Memory B cell (primary cell): ENCODE measurements around the gene RAB17.
"Not testable (repeated sequence)": the region's sequence is repeated elsewhere in the genome, so short reads cannot be mapped to it uniquely, and the experiment has no call there.

Experiments used
- ATAC-seq: fragments of 150-1000 bp; cut with Tn5 transposase; 2 replicates; pipeline ENCODE4 v1.10.0; 2021; ENCODE audit warnings: low read depth, mild to moderate bottlenecking, moderate library complexity
- DNase-seq, 2 donors: peaks; one replicate each; pipeline ENCODE4 v3.0.0; 2022; ENCODE audit warnings: low spot score in 2 of 2
- H3K27ac Mint-ChIP-seq: one replicate; pipeline ENCODE4 v1.8.0; 2022; ENCODE audit warnings: mild to moderate bottlenecking, moderate library complexity, mixed read lengths
- H3K27me3 Mint-ChIP-seq: one replicate; pipeline ENCODE4 v1.8.0; 2022; ENCODE audit warnings: mixed read lengths
- H3K36me3 Mint-ChIP-seq: one replicate; pipeline ENCODE4 v1.8.0; 2022; ENCODE audit warnings: mild to moderate bottlenecking, mixed read lengths
- H3K4me1 Mint-ChIP-seq: one replicate; pipeline ENCODE4 v1.8.0; 2022; ENCODE audit warnings: mixed read lengths
- H3K4me3 Mint-ChIP-seq: one replicate; pipeline ENCODE4 v1.8.0; 2022; ENCODE audit warnings: mild to moderate bottlenecking, moderate library complexity, mixed read lengths
- H3K9me3 Mint-ChIP-seq: one replicate; pipeline ENCODE4 v1.8.0; 2022; ENCODE audit warnings: mixed read lengths

RAB17 gene

DNA sequence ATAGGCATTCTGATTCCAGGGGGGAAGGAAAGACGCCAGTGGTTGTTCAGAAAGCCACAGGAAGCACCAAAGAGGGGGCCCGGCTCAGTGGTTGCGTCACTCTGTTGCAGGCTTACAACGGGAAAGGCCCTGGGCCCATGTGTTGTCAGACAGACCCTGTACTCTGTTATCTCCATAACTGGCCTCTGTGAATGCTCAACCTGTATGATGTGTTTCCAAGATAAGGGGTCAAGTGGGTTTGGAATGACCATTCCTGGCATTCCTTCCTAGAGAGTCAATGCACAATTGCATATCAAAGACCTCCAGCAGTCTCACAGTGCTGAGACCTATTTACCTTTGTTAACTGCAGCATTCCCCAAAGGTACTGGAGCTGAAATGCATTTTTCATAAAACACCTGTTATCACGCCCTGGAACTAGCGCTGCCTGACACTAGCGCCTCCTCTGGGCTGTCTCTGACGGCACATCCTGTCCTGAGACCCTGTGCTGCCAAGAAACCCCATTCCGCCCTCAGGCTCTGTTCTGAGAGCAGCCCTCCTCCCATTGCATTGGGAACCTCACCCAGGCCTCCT, 23.7 kb upstream of the RAB17 start:
- no peak overlapping the region for H3K4me3 Mint-ChIP-seq
- no peaks in the 10 kb centered on the region for H3K36me3 Mint-ChIP-seq
- no peak for DNase-seq
- no peak for ATAC-seq
- peaks cover 18% of the 10 kb centered on the region for H3K27me3 Mint-ChIP-seq
- H3K4me1 Mint-ChIP-seq: peaks cover 6% of the 10 kb centered on the region
- H3K27ac Mint-ChIP-seq: no peak overlapping the region
- no peaks in the 10 kb centered on the region for H3K9me3 Mint-ChIP-seq

DNA sequence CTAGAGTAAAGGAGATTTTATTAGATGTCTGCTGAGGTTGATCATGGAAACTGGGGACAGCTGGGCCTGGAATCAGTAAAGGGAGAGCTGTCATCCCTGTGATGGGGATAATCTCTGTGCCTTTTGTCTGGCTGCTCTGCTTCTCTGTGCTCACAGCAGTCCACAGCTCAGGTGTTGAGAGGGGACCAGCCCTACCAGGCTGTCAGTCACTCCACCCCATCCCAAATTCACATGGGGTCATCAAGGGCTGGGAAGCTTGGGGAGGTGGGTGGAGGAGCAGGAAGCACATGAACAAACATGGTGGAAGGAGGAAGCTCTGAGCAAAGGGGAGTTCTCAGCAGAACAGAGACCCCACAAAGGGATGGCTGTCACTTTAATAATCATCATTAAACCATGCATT, 23.1 kb upstream of the RAB17 start:
- no peak for ATAC-seq

DNA sequence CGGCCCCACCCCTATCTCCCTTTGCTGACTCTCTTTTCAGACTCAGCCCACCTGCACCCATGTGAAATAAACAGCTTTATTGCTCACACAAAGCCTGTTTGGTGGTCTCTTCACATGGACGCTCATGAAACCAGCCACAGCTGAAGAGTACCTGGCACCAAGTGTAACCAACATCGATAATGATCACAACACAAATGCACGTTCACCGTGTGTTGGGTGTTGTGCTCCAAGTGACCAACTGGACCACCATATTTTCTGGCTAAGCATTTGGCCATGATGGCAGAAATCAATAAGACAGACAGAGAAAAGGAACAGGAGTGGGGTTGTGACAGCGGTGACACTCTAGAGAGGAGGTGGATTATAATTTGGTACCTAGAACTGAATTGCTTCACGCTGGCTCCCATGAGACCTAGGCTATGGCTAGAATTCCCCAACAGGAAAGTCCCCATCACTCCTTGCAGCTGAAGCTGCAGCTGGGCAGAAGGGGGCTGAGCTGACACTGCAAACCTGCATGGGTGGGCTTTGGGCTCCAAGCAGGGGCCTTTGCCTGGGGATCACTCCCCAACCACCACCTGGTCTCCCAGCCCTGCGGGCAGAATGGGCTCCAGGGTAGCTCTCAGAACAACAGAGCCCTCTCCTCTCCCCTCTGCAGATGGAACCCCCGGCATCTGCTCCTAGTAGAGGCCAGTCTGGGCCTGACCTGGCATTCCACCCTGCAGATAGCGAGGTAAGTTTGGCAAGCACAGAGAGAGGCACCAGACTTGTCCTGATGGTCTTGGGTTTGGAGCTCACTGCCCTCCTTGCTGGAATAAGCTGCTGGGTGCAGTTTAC, 22.2 kb upstream of the RAB17 start:
- no peak for DNase-seq
- Mint-ChIP-seq H3K4me3 (no peak overlapping the region), H3K4me1 (peaks cover 6% of the 10 kb centered on the region), H3K27me3 (peaks cover 20% of the 10 kb centered on the region), H3K27ac (no peak overlapping the region), H3K9me3 (no peaks in the 10 kb centered on the region), H3K36me3 (no peaks in the 10 kb centered on the region)
- no peak for ATAC-seq

More for the DNA sequence above, 23.1 kb upstream of the RAB17 start:
- H3K27ac Mint-ChIP-seq: no peak overlapping the region
- peaks cover 6% of the 10 kb centered on the region for H3K4me1 Mint-ChIP-seq
- H3K9me3 Mint-ChIP-seq: no peaks in the 10 kb centered on the region
- DNase-seq: no peak
- no peaks in the 10 kb centered on the region for H3K36me3 Mint-ChIP-seq
- H3K27me3 Mint-ChIP-seq: peaks cover 17% of the 10 kb centered on the region
- H3K4me3 Mint-ChIP-seq: no peak overlapping the region

DNA sequence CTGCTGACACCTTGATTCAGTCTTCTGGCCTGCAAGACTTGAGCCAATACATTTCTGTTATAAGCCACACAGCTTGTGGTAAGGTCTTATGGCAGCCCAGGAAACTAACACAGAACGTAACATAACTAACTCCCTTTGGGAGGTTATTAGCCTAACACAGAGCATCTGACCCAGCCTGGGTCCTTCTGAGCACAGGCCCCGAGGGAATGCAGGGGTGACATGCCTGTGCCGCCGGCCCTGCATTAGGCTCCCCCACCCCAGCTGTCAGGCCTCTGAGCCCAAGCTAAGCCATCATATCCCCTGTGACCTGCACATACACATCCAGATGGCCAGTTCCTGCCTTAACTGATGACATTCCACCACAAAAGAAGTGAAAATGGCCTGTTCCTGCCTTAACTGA, 16.0 kb upstream of the RAB17 start:
- DNase-seq, H3K9me3 Mint-ChIP-seq, H3K36me3 Mint-ChIP-seq, H3K4me3 Mint-ChIP-seq, ATAC-seq: not testable (repeated sequence)
- Mint-ChIP-seq H3K4me1 (peaks cover 11% of the 10 kb centered on the region), H3K27me3 (peaks cover 17% of the 10 kb centered on the region), H3K27ac (peak overlapping the region; percentile 67)

DNA sequence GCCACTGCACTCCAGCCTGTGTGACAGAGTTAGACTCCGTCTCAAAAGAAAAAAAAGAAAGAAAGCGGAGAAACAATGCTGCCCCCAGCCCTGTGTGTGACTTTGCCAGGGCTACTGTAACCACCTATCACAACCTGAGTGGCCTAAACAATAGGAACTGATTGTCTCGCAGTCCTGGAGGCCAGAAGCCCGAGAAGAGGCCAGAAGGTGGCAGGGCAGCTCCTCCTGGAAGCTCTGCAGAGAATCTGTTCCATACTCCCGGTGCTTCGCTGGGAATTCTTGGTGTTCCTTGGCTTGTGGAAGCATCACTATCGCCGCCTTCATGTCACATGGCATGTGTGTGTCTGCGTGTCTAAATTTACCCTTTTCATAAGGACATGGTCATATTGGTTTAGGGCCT, 14.4 kb upstream of the RAB17 start:
- no peaks in the 10 kb centered on the region for H3K9me3 Mint-ChIP-seq
- H3K36me3 Mint-ChIP-seq: no peaks in the 10 kb centered on the region
- peaks cover 11% of the 10 kb centered on the region for H3K4me1 Mint-ChIP-seq
- H3K4me3 Mint-ChIP-seq: no peak overlapping the region
- peaks cover 13% of the 10 kb centered on the region for H3K27me3 Mint-ChIP-seq
- no peak for DNase-seq
- H3K27ac Mint-ChIP-seq: peak overlapping the region; percentile 91
- no peak for ATAC-seq

DNA sequence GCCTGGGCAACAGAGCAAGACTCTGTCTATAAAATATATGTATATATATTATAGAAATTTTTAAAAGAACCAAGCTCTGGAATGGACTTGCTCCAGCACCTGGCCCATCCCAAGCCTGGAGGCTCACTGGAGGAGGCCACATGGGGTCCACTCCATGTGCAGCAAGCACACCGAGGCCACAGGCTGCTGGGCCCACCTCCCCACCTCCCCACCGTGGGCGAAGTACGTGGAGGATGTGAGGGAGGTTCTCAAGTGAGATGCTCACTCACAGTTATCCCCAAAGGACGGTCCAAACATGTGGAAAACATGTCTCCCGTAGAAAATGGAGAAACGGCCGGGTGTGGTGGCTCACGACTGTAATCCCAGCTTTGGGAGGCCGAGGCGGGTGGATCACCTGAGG, 13.9 kb upstream of the RAB17 start:
- ATAC-seq: no peak
- Mint-ChIP-seq H3K27me3 (peaks cover 10% of the 10 kb centered on the region), H3K36me3 (no peaks in the 10 kb centered on the region), H3K9me3 (no peaks in the 10 kb centered on the region), H3K27ac (peak overlapping the region; percentile 91), H3K4me3 (no peak overlapping the region), H3K4me1 (peaks cover 11% of the 10 kb centered on the region)
- DNase-seq: no peak

DNA sequence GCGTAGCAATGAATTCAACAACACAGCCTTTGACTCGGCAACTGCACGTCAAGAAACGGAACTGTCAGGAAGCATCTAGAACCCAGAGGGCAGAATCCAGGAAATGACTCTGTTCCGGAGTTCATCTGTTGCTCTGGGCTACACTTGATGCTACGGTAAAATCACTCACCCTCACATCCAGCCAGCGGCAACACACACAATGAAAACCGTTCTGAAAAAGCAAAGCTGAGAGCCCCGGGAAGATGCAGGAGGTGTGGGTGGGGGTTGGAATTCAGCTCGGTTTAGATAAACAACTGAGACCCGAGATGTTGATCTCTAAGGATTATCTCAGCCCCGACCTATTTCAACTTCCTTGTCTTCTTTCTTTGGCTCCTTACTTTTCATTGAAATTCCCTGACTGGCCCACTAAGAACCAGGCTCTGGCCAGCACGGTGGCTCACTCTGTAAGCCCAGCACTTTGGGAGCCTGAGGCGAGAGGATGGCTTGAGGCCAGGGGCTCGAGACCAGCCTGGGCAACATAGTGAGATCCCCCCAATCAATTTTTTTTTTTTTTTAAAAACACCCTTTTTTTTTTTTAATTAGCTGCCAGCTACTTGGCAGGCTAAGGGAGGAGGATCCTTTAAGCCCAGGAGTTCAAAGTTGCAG, 13.3 kb upstream of the RAB17 start:
- Mint-ChIP-seq H3K4me3 (peak overlapping the region; percentile 66), H3K4me1 (peaks cover 11% of the 10 kb centered on the region), H3K27ac (peak overlapping the region; percentile 91), H3K9me3 (no peaks in the 10 kb centered on the region), H3K36me3 (no peaks in the 10 kb centered on the region), H3K27me3 (peaks cover 10% of the 10 kb centered on the region)
- DNase-seq: peak; percentile 49 to 65
- ATAC-seq: peak; percentile 97

DNA sequence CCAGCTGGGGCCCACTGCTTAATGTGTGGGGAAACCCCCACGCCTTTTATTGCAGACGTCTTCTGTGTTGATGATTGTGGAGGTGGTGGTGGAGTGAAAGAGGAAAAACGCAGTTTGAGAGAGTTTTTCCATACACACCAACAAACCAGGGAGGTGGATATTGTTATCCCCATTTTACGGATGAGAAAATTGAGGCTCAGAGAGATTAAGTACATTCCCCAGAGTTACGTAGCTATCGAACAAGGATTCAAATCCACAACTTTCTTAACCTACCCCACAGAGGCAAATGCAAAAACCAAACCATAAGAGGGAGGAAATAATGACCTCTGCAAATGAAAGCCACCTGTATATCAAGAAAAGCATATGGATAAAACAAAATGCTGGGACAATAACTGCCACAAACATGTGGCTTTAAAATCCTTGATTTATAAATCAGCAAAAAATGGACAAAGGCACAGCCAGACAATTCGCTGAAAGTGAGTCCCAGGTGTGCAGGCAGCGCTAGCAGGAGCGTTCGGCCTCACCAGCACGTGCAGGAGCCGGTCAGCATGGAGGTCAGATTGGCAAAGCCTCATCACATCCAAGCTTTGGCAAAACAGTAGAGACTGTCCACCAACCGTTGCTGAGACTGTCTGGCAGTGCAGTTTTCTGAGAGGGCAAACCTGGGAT, 12.6 kb upstream of the RAB17 start:
- Mint-ChIP-seq H3K36me3 (no peaks in the 10 kb centered on the region), H3K27me3 (peaks cover 6% of the 10 kb centered on the region), H3K27ac (peak overlapping the region; percentile 91), H3K4me1 (peaks cover 11% of the 10 kb centered on the region), H3K9me3 (no peaks in the 10 kb centered on the region), H3K4me3 (peak overlapping the region; percentile 66)
- DNase-seq (no peak), ATAC-seq (no peak)

DNA sequence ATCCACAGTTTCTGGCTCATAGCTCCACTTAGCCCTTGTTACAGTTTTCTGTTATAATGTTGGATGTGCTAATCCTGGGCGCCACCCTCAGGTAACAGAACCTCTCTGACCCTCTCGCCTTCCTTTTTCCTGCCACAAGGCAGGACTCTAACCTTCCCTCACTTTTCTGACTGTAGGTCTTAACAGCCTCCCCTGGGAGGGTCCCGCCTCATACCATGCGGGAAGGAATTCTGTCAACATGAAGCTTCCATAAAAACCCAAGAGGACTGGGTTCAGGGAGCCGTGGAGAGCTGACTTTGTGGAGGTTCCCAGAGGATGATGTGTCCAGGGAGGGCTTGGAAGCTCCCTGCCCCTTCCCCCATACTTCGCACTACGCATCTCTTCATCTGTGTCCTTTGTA, 11.9 kb upstream of the RAB17 start:
- peaks cover 11% of the 10 kb centered on the region for H3K4me1 Mint-ChIP-seq
- no peaks in the 10 kb centered on the region for H3K9me3 Mint-ChIP-seq
- H3K4me3 Mint-ChIP-seq: no peak overlapping the region
- no peak for ATAC-seq
- H3K27ac Mint-ChIP-seq: peak overlapping the region; percentile 91
- DNase-seq: no peak
- no peaks in the 10 kb centered on the region for H3K36me3 Mint-ChIP-seq
- H3K27me3 Mint-ChIP-seq: no peaks in the 10 kb centered on the region

DNA sequence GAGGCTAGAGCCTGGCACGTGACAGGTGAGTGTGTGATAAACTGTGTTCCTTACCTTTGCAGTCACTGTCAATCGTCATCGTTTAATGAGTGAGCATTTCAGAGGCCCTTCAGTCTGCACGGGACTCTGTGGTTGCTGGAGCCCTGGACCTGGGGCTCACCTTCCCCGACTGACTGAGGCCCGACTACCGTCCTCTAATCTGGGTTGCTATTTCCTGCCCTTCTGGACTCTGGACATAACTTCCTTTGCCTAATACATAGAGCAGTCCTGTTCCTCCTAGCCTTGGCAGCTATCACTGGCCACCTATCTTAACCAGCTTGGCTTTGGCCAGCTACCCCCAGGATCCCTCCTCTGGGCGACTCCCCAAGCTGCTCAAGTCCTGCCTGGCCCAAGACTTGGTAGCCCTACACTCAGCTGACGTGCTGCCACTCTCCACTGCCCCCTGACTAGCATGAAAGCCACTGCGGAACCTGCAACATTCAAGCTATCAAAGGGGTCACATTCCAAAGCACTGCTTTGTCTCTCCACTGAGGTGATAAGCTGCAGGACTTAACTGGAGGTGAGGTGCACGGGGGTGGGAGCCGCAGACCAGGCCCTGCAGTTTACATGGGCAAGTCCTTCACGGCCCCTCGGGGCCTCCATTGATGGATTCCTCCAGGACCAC, 11.1 kb upstream of the RAB17 start:
- Mint-ChIP-seq H3K27me3 (no peaks in the 10 kb centered on the region), H3K9me3 (no peaks in the 10 kb centered on the region), H3K4me1 (peaks cover 11% of the 10 kb centered on the region), H3K27ac (peak overlapping the region; percentile 91), H3K36me3 (no peaks in the 10 kb centered on the region), H3K4me3 (no peak overlapping the region)
- DNase-seq (no peak), ATAC-seq (no peak)

DNA sequence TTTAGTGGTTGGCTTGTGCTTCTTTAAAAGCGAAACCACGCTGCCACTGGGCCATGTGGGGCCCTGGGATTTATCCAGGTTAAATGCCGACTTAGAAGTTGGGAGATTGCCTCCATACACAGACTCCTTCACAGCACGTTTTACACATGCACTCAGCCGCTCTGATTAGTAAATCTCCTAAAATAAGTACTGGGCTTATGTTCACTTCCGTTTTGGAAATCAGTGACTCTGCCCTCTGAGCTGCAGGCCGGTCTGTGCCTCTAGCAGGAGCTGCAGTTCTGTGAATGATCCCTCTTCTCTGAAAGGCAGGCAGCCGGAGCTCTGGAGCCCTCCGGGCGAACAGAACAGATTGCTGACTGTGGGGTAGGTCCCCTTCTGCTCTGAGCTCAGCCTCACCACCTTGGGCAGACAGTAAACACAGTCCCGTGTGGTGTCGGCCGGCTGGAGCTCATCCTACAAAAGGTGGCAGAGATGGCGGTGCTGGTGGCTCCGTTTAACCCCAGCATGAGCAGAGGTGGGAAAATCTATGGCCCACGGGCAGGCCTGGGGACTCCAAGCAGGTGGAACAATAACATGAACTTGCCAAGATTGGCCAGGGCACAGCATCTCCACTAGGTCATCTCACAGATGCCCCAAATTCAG, 9.8 kb upstream of the RAB17 start:
- peak overlapping the region; percentile 91 for H3K27ac Mint-ChIP-seq
- DNase-seq (no peak), ATAC-seq (no peak)
- no peaks in the 10 kb centered on the region for H3K9me3 Mint-ChIP-seq
- H3K4me3 Mint-ChIP-seq: no peak overlapping the region
- peaks cover 11% of the 10 kb centered on the region for H3K4me1 Mint-ChIP-seq
- H3K36me3 Mint-ChIP-seq: no peaks in the 10 kb centered on the region
- no peaks in the 10 kb centered on the region for H3K27me3 Mint-ChIP-seq

DNA sequence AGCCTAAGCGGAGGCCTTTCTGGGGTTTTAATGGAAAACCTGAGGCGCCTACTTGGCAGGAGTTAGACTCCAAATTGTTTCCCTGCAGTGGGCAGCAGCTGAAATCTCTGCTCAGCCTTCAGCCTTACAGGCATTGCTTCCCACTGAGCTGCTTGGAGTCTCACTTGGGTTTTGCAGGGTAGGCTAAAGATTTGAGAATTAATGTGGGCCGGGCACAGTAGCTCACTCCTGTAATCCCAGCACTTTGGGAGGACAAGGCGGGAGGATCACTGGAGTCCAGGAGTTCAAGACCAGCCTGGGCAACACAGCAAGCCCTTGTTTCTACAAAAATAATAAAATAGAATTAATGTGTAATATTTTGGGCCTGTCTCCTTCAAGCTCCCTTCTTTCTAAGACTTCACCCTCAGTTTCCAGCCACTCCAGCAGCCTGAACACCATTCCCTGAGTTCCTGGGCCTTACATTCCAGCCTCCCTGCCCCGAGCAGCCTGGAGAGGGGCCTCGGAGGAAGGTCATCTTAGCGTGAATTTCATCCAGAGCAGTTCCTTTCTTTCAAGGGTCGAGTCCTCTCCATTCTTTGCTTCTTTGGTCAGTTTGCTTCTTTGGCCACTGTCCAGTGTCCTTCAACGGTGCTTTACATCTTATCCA, 9.1 kb upstream of the RAB17 start:
- no peak overlapping the region for H3K27ac Mint-ChIP-seq
- H3K4me1 Mint-ChIP-seq: peaks cover 11% of the 10 kb centered on the region
- ATAC-seq (no peak), DNase-seq (no peak)
- no peaks in the 10 kb centered on the region for H3K9me3 Mint-ChIP-seq
- no peaks in the 10 kb centered on the region for H3K27me3 Mint-ChIP-seq
- no peaks in the 10 kb centered on the region for H3K36me3 Mint-ChIP-seq
- H3K4me3 Mint-ChIP-seq: no peak overlapping the region
